NB4 (cell line): ENCODE data around the gene KCNC1.

Experiments
- CTCF ChIP-seq: IDR thresholded peaks from one replicate; pipeline ENCODE4 v1.5.1; 2012; ENCODE audit warnings: low read depth, low read length
- MAX ChIP-seq: IDR thresholded peaks from 2 replicates; pipeline ENCODE4 v1.6.1; 2011; ENCODE audit warnings: low read depth, low read length
- MYC ChIP-seq: IDR thresholded peaks from 2 replicates; pipeline ENCODE4 v1.6.1; 2011; ENCODE audit warnings: low read depth, low read length
- POLR2A ChIP-seq: IDR thresholded peaks from 2 replicates; pipeline ENCODE4 v1.6.1; 2011; ENCODE audit warnings: mild to moderate bottlenecking; ENCODE audit not compliant: insufficient read length; ENCODE audit errors: extremely low read depth

DNA sequence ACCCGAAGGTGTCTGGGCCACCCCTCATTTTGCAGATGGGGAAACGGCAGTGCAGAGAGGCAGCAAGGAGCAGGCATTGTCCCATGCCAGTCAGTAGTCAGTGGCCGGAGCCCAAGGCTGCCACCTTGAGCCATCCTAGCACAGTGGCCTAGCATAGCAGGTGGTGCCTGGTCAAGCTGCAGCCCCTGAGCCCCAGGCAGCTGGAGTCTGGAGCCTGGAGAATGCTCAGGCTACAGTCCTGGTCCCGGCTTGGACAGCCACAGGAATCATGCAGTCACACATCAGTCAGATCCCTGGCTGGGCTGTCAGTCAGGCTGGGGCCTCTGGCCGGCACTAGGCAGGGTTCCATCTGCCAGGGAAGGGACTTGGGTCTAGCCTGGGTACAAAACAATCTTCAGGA is 18.6 kb downstream of the KCNC1 start:
- TF ChIP-seq CTCF (no peak), MYC (no peak), MAX (no peak), POLR2A (no peak)
